Progenitor cell of endocrine pancreas (in vitro differentiated cells): ENCODE data around the gene TRAPPC13. TPM values are rescaled to one million over a fixed set of nuclear protein-coding genes. Genes with fewer than 3 reads are reported as not detected.

ENCODE experiments used
- DNase-seq: peaks from one replicate; pipeline ENCODE4 v3.0.0; 2021; ENCODE audit warnings: low spot score; ENCODE audit not compliant: unreplicated experiment
- H3K27ac Mint-ChIP-seq: 2 replicates; pipeline ENCODE4 v1.8.0; 2021; ENCODE audit warnings: mild to moderate bottlenecking, moderate library complexity, mixed read lengths
- H3K27me3 Mint-ChIP-seq: 2 replicates; pipeline ENCODE4 v1.8.0; 2021; ENCODE audit warnings: mixed read lengths
- H3K36me3 Mint-ChIP-seq: 2 replicates; pipeline ENCODE4 v1.8.0; 2022; ENCODE audit warnings: mixed read lengths; ENCODE audit not compliant: insufficient read depth
- H3K4me1 Mint-ChIP-seq: 2 replicates; pipeline ENCODE4 v1.8.0; 2021; ENCODE audit warnings: low read depth, mixed read lengths
- H3K4me3 Mint-ChIP-seq: 2 replicates; pipeline ENCODE4 v1.8.0; 2021; ENCODE audit warnings: low read depth, mild to moderate bottlenecking, moderate library complexity, mixed read lengths
- H3K9me3 Mint-ChIP-seq: 2 replicates; pipeline ENCODE4 v1.8.0; 2021; ENCODE audit warnings: low read depth, mixed read lengths
- total RNA-seq: library from RNA; stranded (reverse); gene quantifications from 2 replicates; pipeline ENCODE4 v1.2.1, GENCODE V29; 2021
- TF ChIP-seq, protein P1 (sequence below): fragments of 200-600 bp; sonication (generic); IDR thresholded peaks from one replicate; pipeline ENCODE4 v1.5.0; 2021; ENCODE audit warnings: antibody characterized with exemption, mild to moderate bottlenecking; ENCODE audit not compliant: unreplicated experiment

TRAPPC13 gene
- total RNA-seq, 1 donor from 2014 or later, result 22.8 TPM

DNA sequence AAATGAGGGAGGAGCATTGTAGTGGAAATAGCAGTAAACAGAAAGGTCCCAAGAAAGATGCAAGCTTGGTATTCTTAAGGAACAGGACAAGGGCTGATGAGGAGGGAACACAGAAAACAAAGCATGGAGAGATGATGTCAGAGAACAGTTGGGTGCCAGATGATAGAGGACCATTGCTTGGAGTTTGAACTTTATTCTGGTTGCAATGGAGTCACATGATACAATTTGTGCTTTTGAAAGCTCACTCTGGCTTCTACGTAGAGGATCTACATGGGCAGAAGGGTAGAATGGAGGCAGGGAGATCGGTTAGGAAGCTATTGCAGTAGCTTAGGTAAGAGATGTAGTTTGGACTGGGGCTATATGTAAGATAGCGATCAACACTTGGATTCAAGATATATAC, 57.3 kb downstream of the TRAPPC13 start:
- H3K27me3 Mint-ChIP-seq, result no peaks in the 10 kb centered on the region
- DNase-seq, result no peak
- H3K9me3 Mint-ChIP-seq, result no peaks in the 10 kb centered on the region
- H3K4me3 Mint-ChIP-seq, result no peak overlapping the region
- peaks cover 17% of the 10 kb centered on the region for H3K36me3 Mint-ChIP-seq
- TF ChIP-seq, protein P1, sequence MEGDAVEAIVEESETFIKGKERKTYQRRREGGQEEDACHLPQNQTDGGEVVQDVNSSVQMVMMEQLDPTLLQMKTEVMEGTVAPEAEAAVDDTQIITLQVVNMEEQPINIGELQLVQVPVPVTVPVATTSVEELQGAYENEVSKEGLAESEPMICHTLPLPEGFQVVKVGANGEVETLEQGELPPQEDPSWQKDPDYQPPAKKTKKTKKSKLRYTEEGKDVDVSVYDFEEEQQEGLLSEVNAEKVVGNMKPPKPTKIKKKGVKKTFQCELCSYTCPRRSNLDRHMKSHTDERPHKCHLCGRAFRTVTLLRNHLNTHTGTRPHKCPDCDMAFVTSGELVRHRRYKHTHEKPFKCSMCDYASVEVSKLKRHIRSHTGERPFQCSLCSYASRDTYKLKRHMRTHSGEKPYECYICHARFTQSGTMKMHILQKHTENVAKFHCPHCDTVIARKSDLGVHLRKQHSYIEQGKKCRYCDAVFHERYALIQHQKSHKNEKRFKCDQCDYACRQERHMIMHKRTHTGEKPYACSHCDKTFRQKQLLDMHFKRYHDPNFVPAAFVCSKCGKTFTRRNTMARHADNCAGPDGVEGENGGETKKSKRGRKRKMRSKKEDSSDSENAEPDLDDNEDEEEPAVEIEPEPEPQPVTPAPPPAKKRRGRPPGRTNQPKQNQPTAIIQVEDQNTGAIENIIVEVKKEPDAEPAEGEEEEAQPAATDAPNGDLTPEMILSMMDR, result no peak
- no peaks in the 10 kb centered on the region for H3K4me1 Mint-ChIP-seq
- no peak overlapping the region for H3K27ac Mint-ChIP-seq

DNA sequence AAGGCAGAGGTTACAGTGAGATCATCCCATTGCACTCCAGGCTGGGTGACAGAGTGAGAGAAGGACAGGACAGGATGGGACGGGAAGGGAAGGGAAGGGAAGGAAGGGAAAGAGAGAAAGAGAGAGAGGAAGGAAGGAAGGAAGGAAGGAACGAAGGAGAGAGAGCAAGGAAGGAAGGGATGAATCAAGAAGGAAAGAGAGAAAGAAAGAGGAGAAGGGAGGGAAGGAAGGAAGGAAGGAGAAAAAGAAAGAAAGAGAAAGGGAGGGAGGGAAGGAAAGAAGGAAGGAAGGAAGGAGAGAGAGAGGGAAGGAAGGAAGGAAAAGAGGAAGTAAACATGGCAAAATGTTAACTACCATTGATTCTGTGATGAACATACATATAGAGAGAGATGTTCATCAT, 68.3 kb downstream of the TRAPPC13 start:
- TF ChIP-seq, protein P1, result no peak
- Mint-ChIP-seq H3K4me3 (no peak overlapping the region), H3K4me1 (no peaks in the 10 kb centered on the region), H3K36me3 (peaks cover 3% of the 10 kb centered on the region), H3K27ac (no peak overlapping the region), H3K27me3 (no peaks in the 10 kb centered on the region), H3K9me3 (no peaks in the 10 kb centered on the region)
- no peak for DNase-seq

DNA sequence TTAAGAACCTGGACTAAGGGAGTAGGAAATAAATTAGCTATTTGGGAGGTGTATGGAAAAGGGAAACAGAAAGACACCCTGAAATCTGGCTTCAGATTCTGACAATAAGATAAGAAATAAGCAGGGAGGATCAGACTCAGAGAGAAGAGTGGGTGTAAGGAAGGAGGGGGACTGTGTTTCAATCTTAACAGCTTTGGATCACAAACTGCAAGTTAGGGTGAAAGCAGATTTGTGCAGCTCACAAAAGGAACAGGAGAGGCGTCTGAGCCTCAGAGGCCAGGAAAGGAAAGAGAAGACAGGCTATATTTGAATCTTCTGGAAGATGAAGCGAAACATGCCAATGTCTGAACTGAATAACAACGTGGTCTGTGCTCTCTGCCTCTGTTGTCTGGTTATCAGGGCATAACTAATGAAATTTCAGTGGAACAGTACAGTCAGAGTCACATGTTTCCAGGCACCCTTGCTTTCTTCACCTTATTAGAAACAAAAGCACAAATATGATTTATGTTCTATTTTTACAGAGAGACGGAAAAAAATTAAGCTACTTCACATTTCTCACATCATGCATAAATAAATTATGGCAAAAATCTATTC, 70.4 kb downstream of the TRAPPC13 start:
- DNase-seq, result no peak
- peaks cover 7% of the 10 kb centered on the region for H3K36me3 Mint-ChIP-seq
- H3K4me3 Mint-ChIP-seq, result no peak overlapping the region
- H3K4me1 Mint-ChIP-seq, result no peaks in the 10 kb centered on the region
- H3K27ac Mint-ChIP-seq, result no peak overlapping the region
- no peaks in the 10 kb centered on the region for H3K27me3 Mint-ChIP-seq
- TF ChIP-seq, protein P1, result no peak
- no peaks in the 10 kb centered on the region for H3K9me3 Mint-ChIP-seq

DNA sequence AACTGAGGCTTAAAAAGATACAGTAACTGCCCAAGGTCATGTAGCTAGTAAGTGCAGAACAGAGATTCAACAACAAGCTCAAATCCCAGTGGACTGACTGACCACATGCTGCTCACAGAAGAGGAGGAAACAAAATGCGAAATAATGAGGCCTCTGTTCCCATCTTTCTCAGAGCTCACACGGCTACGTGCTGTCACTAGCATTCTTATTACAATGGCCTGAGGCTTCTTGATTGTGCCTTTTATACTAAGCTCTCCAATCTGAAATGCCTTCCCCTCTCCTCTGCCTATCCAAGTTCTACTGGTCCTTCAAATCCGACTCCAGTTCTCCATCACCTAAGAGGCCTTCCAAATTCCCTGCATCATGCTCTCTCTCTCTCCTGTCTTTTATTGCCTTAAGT, 71.1 kb downstream of the TRAPPC13 start:
- Mint-ChIP-seq H3K27ac (no peak overlapping the region), H3K4me1 (no peaks in the 10 kb centered on the region), H3K36me3 (peaks cover 7% of the 10 kb centered on the region), H3K9me3 (no peaks in the 10 kb centered on the region), H3K27me3 (no peaks in the 10 kb centered on the region), H3K4me3 (no peak overlapping the region)
- DNase-seq, result no peak
- TF ChIP-seq, protein P1, result no peak

DNA sequence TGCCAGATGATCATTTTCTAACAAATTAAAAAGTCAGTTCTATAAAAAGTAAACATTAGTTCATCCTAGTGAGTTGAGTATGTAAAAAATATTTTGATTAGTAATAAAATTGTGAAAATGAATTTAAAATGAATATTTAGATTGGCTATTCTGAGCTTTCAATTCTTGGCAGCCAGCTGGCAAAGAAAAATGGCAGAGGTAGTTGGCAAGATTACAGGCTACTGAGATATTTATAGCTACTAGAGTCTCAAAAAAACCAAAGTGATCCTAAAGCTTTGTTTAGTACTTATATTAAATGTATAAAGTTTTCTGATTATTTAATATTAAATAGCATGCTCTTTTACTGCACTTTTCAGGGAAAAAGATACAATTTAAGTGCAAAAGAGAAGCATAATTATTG, 72.1 kb downstream of the TRAPPC13 start:
- no peak for DNase-seq
- Mint-ChIP-seq H3K9me3 (no peaks in the 10 kb centered on the region), H3K27ac (no peak overlapping the region), H3K36me3 (peaks cover 7% of the 10 kb centered on the region), H3K27me3 (no peaks in the 10 kb centered on the region), H3K4me1 (no peaks in the 10 kb centered on the region), H3K4me3 (no peak overlapping the region)
- TF ChIP-seq, protein P1, result no peak
